Measurements from ENCODE around the gene RNU1-2.
"Not testable (repeated sequence)": the region's sequence is repeated elsewhere in the genome, so short reads cannot be mapped to it uniquely, and the experiment has no call there.

The RNU1-2 gene

DNA sequence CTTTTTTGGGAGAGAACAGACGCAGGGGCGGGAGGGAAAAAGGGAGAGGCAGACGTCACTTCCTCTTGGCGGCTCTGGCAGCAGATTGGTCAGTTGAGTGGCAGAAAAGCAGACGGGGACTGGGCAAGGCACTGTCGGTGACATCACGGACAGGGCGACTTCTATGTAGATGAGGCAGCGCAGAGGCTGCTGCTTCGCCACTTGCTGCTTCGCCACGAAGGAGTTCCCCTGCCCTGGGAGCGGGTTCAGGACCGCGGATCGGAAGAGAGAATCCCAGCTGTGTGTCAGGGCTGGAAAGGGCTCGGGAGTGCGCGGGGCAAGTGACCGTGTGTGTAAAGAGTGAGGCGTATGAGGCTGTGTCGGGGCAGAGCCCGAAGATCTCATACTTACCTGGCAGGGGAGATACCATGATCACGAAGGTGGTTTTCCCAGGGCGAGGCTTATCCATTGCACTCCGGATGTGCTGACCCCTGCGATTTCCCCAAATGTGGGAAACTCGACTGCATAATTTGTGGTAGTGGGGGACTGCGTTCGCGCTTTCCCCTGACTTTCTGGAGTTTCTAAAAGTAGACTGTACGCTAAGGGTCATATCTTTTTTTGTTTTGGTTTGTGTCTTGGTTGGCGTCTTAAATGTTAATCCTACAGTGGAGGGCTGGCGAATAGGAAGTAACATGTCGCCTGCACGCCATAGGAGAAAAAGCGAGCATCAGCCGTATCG is at the start of gene RNU1-2:
Gene RNU1-2, plus strand, starts transcription at position 383 of the 718 bp plus-strand sequence.
- DNase-seq (ENCODE audit: low spot score) = not testable (repeated sequence)

DNA sequence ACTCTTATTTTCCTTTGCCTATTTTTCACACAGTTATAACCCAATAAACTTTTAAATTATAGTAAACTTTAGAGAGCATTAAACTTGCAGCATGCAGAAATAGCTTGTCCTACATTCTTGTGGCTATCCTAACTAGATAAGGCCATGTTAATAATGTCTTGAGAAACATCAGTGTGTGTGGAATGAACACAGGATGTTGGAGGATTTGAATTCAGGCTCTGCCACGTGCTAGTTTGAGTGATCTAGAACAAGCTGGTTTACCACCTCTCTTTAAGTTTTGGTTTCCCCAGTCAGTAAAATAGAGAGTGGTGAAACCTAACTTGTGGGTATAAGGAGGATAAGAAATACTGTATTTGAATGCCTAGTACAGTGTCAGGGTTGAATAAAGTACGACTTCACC is 39.6 kb upstream of the RNU1-2 start:
- DNase-seq (ENCODE audit: low spot score) = not testable (repeated sequence)

DNA sequence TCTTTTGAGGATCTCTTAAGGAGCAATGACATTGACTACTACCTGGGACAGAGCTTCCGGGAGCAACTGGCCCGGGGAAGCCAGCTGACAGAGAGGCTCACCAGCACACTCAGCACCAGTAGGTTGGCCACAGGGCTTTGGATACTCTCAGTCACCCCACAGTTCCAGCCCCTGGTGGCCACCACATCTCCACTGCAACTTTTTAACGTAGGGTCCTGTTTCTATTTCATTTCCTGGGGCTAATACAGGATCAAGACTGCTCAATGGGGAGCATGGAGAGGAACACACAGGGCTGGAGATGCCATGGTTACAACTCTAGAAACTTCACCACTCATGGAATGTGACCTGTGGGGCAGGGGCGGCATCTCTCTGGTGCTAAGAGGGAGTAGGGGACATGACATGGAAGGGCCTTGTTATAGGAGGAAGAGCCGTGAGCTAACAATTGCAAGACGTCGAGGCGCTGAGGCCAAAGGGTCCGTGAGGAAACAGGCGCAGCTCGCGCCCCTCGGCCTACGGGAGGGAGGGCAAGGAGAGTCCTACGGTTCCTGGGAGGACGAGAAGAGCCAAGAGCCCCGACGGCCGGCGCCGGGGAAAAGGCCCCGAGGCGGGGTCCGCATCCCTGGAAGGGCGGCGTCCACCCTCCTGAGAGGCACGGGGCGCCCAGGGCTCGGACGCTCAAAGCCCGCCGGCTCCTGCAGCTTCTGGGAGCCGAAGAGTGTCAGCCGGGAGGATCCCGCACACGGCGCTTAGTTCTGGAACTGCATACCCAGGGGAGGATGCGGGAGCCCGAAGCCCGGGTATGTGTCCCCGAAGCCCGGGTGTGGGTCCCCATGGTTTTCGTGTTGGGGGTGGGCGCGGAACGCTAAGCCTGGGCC is 36.4 kb upstream of the RNU1-2 start:
- DNase-seq (ENCODE audit: low spot score) = not testable (repeated sequence)

DNA sequence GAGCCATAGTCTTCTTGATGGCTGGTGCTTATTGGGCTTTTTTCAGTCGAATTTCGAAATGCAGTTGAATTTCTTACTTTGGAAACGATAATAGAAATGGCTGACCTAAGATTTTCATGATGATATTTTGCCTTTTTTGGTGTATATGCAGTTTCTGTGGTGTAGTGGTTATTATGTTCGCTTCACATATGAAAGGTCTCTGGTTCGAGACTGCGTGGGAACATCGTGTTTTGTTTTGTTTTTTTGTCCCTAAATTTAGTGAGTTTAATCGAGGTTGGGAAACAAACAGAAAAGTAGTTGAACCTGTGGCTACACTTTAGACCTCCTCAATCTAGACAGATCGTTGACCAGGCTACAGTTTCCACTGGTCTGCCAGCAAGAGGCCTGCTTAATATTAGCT is 35.7 kb upstream of the RNU1-2 start:
- not testable (repeated sequence) for DNase-seq (ENCODE audit: low spot score)

DNA sequence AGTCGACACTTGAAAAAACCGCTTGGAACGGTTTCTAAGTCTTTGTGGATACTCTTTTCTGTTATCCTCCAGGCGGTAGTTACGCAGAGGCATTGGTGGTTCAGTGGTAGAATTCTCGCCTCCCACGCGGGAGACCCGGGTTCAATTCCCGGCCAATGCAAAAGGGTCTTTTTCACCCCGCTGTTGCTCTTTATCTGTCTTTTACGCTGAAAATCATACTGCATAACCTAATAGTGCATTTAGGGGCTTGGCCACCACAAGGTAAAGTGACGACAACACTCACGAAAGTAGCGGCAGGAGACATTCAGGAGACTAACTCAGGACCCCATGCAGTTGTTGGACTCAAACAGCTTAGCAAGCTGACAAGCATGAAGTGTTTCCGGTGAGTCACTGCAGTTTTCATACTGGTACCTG is 33.9 kb upstream of the RNU1-2 start:
- DNase-seq (ENCODE audit: low spot score) = not testable (repeated sequence)

DNA sequence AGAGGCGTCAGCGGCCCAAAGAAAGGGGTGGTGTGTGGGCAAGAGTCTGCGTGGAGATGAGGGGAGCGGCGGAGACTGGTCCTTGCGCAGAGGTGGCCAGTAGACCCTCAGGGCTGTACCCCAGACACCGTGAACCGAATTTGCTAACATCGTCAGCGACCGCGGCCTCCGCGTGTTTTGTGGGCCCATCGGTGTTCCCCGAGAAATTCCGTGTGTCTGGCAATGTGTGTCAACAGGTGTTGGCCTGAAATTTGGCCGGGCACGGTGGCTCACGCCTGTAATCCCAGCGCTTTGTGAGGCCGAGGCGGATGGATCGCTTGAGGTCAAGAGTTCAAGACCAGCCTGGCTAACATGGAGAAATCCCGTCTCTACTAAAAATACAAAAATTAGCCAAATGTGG is 33.4 kb upstream of the RNU1-2 start:
- DNase-seq (ENCODE audit: low spot score) = not testable (repeated sequence)

DNA sequence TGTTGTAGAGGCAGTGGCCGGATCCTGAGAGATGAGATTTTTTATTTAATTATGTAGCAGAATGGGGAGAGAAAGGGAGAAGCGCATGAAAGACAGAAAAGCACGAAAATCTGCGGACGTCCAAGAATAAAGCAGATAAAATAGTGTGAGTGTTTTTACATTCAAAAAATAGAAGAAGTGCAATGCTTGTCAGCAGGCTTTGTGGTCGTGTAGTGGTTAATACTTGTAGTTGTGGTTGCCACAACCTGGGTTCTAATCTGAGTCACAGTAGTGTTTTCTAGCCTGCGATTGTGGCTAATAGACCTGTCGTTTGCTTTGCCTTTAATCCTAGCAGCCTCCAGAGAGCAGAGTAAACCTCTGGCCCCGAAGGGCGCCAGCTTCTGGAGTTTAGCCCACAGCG is 32.8 kb upstream of the RNU1-2 start:
- not testable (repeated sequence) for DNase-seq (ENCODE audit: low spot score)

DNA sequence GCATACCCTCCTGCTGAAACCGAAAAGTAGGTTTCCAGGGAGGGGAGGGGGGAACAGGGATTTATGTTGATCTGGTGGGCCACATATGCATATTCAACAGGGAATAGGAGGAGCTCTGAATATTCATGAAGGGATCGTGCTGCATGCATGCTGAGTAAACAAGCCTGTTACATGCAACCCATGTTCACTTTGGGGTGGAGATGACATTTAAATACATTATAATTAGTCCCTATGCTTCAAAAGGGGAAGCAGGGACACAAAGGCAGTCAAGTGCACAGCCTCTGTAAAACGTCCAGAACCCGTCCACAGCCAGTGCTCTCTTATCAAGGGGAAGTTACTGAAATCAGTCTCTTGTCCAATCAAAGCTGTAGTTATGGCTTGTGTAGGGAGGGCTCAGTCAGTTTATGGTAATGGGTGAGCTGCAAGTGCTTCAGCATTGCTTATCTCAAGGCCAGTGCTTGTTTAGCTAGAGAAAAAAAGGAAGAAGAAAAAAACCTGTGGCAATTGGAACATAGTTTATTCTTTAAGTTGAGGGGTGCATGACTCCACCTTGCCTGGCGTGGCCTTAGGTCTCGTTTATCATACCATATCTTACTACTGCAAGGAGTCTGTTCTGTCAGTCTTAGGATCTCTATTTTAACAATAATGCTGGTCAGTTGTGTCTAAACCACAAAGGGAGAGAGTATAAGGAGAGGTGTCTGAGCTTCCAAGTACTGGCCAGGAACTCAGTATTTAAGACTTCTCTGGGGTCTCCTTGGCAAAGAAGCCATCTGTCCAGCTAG is 28.7 kb upstream of the RNU1-2 start:
- DNase-seq (ENCODE audit: low spot score) = not testable (repeated sequence)

DNA sequence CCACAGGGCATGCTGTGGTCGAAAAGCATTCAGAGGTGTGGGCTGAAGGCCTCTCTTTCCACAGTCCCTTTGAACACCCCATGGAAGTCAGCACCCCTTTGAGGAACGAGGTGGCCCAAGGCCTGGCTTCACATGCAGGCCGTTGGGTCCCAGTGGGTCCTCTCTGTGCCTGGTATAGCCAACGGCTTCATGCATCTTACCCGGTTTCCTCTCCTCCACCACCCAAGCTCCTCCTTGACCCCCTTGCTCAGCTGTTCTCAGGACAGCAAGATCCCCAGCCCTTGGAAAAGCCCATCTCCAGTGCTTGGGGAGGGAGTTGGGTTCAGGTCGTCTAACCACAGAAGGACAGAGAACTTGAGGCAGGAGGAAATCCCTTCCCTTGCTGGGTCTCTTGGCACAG is 27.0 kb upstream of the RNU1-2 start:
- DNase-seq (ENCODE audit: low spot score) = not testable (repeated sequence)

DNA sequence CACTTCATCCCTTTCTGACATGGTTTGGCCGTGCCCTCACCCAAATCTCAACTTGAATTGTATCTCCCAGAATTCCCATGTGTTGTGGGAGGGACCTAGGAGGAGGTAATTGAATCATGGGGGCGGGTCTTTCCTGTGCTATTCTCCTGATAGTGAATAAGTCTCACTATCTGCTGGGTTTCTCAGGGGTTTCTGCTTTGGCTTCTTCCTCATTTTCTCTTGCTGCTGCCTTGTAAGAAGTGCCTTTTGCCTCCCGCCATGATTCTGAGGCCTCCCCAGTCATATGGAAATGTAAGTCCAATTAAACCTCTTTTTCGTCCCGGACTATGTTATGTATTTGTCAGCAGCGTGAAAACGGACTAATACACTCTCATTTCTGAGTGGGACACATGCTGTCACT is 25.8 kb upstream of the RNU1-2 start:
- DNase-seq (ENCODE audit: low spot score) = not testable (repeated sequence)

DNA sequence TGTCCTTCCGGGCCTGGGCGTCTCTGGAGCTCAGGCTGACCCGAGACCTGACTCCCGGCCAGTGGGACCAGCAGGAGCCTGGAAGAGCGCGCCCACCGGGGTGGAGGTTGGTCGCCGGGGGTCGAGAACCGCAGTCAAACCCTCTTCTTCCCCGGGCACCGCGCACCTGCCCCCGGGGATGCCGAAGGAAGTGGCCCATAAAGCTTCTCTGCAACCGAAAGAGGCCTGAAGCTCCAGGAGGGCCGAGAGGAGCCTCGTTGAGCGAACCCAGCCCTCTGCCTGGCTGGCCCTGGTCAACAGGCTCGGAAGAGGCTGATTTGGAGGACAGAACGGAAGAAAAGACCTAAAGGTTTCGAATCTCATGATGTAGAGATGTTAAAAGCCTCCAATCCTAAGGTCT is 24.6 kb upstream of the RNU1-2 start:
- not testable (repeated sequence) for DNase-seq (ENCODE audit: low spot score)

DNA sequence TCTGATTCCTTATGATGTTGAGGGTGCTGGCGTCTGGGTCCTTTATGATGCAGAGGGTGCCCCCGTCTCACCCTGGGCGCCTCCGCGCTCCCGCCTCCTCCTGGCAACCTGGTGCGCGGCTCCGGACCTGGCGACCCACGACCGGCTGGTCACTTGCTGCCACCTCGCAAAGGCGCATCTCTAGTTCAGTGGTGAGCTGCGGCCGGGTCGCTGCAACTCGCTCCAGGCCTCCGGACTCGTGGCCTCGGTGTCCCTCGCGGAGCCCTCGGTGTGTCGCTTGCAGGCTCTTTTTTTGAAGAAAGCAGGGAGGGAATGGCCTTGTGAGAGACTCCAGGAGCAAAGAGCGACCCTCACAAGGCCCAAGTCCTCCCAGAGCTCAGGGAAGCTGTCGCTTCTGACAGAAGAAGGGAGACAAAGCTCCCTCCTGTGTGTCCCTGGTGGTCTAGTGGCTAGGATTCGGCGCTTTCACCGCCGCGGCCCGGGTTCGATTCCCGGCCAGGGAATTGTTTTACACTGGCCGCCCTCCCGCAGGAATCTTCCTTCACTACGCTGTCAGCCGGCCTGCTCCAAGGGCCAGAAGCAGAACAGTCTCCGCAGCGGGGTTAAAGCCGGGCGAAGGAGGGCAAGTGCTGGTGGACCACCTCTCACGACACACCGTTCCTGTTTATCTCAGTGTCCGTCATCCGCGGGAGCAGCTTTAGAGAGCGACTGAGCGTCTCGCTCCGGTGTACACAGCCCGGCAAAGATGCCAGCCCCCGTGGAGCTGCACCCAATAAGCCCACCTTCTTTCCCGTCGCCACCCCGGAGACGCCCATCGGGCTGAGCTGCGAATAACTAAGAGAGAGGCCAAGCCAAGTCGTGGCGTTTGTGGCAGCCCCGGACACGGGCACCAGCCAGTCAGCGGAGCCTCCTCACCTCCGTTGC is 23.4 kb upstream of the RNU1-2 start:
- DNase-seq (ENCODE audit: low spot score) = not testable (repeated sequence)

DNA sequence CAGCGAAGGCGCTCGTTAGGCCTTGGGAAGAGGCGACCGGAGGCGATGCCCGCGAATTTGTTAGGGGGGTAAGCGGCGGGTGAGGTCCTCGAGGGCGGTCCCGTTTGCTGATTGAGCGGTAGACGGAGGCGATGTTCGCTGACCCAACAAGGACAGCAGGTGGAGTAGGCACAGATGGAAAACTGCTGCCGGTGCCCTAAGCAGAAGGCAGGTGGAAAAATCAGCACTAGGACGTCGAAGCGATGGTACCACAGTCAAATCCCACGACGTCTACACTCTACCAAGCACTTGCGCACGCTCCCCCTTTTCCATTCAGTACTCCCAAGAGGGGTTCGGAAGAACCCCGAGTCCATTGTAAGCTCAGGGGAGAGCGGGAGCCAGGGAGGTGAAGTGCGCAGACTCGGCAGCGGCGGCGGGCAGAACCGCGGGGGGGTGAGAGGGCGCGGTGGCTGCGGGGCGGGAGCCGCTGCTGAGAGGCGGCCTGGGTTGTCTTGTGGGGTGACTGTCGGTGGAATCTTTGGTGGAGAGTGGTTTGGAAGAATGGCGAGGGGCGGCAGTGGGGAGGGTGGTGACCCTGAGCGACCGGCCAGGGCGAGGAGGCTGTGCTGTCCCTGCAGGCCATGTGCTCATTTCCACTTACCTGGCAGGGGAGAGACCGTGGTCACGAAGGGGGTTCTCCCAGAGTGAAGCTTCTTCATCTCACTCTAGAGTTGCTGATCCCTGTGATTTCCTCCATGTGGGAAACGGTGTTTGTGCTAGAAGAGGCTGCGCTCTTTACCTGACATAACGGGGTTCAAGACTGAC is 22.5 kb upstream of the RNU1-2 start:
- not testable (repeated sequence) for DNase-seq (ENCODE audit: low spot score)

DNA sequence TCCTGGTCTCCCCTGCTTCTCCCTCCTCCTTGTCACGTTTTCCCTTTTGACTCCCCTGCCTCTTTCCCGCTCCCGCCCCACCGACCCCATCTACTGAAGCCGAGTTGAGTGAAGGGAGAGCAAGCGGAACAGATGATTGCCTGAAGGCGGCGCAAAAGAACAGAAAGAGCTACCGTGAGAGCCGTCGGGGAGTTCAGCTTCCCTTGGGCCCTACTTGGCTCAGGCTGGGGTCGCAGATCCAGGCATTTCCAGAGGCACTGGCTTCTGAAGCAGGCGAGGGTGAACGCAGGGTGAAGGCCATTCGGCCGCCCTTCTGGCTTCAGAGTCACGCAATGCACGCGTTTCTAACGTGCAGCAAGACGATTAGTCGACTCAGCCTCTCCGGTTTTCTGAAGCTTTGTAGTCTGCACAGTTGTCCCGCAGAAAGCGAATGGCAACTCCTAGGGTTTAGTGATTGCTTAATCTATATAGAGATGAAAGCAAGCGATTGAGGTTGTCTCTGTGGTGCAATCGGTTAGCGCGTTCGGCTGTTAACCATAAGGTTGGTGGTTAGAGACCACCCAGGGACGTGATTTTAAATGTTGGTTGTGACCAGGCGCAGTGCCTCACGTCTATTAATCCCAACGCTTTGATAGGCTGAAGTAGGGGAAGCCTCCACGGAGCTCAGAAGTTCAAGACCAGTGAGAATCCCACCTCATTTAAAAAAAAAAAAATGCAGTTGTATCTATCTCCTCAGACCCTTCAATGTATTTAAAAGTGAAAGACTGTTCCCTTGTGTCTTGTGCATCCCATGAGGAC is 20.6 kb upstream of the RNU1-2 start:
- DNase-seq (ENCODE audit: low spot score) = not testable (repeated sequence)

DNA sequence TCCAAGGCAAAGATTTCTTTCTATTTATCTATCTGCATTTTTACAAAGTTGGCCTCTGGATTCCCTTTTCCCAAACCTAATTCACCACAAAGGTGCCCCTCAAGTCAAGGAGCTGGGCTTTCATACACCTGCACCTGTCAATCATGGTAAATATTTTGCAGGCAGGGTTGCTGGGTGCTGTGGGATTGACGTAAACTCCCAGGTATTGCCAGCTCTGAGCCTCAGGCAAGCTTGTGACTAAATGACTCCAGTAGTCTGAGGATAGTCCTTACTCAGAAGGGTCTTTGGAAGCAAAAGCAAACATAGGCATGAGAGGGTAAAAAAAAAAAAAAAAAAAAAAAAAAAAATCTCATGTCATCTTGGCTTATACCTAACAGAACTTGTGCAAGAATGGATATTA is 14.0 kb upstream of the RNU1-2 start:
- not testable (repeated sequence) for DNase-seq (ENCODE audit: low spot score)

DNA sequence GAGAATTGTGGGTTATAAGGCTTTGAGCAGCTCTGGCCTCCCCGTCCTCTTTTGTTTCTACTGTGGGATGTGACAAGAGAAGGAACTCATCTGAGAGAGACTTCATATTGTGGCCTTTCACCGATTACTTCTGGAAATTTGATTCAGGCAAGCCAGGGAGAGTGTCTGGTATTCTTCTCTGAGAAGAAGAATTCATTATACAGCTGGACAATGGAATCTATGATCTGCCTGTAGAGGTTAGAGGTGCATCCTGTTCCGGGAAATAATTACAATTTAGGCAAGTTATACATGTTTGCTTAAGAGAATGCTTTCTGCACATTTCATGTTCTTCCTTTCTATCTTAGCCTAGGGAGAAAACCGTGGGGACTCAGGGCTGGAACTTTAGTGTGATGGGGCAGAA is 12.8 kb upstream of the RNU1-2 start:
- DNase-seq (ENCODE audit: low spot score) = no peak

DNA sequence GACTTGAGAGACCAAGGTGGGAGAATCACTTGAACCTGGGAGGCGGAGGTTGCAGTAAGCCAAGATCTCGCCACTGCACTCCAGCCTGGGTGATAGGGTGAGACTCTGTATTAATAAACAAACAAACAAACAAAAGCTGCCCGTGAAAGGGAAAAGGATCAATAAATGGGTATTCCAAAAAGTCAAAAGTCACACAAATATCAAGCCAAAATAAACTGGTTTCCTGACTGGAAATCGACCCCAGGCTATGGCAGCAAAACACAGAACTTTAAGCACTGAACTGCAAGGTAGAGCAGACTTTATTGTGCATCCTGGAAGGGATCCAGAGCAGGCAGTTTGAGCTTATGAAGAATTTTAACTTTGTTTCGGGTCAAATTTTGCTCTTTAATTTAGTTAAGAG is 11.3 kb upstream of the RNU1-2 start:
- DNase-seq (ENCODE audit: low spot score) = not testable (repeated sequence)

DNA sequence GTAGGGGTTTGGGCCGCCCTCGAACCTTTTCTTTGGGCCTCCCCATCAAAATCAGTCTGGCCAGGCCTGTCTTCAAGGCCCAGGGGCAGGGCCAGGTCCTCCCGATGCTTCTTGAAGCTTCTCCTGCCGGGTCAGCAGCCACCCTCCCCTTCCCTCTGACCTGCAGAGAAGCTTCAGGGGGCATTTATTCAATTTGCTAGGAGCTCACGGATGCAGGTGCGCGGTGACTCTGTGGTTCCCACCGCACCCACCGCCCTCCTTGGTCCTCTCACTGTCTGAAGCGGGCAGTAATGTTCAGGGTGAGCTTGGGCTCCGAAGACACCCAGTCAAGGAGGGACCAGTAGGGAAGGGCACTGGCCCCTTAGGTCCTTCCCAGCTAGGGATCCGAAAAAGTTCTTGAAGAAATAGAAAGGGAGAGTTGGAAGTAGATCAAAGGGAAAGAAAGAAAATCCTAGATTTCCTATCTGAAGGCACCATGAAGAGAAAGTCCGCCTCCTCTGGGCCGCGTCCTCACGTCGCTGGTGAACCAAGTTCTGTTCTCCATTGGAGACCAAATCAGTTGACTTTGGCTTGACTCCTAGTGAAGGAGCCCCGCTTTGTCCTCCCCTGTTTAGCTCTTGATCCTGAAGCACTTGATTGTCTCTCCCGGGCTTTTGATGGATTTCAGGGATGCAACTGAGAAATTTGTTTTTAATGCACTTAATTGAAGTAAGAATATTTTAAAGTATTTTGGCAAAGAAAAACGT is 8.7 kb upstream of the RNU1-2 start:
- DNase-seq (ENCODE audit: low spot score) = no peak
